Brain microvascular endothelial cell (primary cell): Measurements from ENCODE around the gene MLEC.

Source experiments
- DNase-seq: peaks from one replicate; pipeline ENCODE4 v3.0.0-alpha.2; 2020
- H3K27ac ChIP-seq: fragments of 250-450 bp; sonication (Bioruptor Pico); 2 replicates; pipeline ENCODE4 v1.5.1; 2020; ENCODE audit warnings: mild to moderate bottlenecking, moderate library complexity
- H3K27me3 ChIP-seq: fragments of 250-450 bp; sonication (Bioruptor Pico); replicated peaks from 2 replicates; pipeline ENCODE4 v1.5.1; 2020; ENCODE audit warnings: mild to moderate bottlenecking
- H3K36me3 ChIP-seq: fragments of 250-450 bp; sonication (Bioruptor Pico); replicated peaks from 2 replicates; pipeline ENCODE4 v1.5.1; 2020; ENCODE audit warnings: mild to moderate bottlenecking
- H3K4me3 ChIP-seq: 2 replicates; pipeline ENCODE4 v1.5.1; 2011; ENCODE audit warnings: low read depth, mild to moderate bottlenecking, control low read depth, low read length, moderate library complexity
- CTCF ChIP-seq: IDR thresholded peaks from 2 replicates; pipeline ENCODE4 v1.5.1; 2011; ENCODE audit warnings: low read depth, mild to moderate bottlenecking, moderate library complexity, low read length, control low read depth, inconsistent platforms; ENCODE audit errors: missing control alignments
- in situ Hi-C: cut with HindIII; loops from 2 replicates; pipeline ENCODE4 v1.10.0; 2017; ENCODE audit warnings: low sequenced_read_pairs, low pct_ligation_motif_present

The MLEC gene

DNA sequence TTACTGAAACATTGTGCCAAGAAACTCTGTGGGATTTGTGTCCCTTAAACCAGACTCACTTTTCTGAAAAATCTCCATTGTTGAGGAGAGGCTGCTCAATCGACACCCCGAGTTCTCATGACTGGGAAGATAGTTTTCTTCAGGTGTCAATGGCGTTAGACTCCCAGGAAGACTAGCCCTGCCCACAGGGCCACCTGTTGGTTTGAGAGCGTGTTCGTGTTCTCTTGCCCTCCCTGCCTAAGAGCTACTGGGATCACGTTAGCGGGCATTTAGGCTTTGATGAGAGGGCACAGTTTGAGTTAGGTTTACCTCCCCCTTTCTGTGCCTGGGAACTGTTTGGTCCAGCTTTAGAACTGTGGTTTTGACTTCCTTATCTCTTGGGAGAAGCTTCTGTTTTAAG lies 12.6 kb downstream of the MLEC start:
- no peak for DNase-seq

GRCh38 chr12:120700886-120701285 lies 13.9 kb downstream of the MLEC start:
- H3K36me3 ChIP-seq: peaks cover 45% of the 10 kb centered on the region
- no peak for DNase-seq
- no peak for TF ChIP-seq CTCF
- no peaks in the 10 kb centered on the region for H3K27me3 ChIP-seq
- H3K27ac ChIP-seq: no peak overlapping the region
- in situ Hi-C loops: no loop called here
- H3K4me3 ChIP-seq: no peak overlapping the region

More for the DNA sequence above, 12.6 kb downstream of the MLEC start:
- Histone ChIP-seq H3K27ac (no peak overlapping the region), H3K27me3 (no peaks in the 10 kb centered on the region), H3K36me3 (peaks cover 59% of the 10 kb centered on the region), H3K4me3 (no peak overlapping the region)
- TF ChIP-seq CTCF: no peak
- in situ Hi-C loops: no loop called here

- H3K36me3 ChIP-seq: peaks cover 29% of the 10 kb centered on the region
Observed at GRCh38 chr12:120702637-120703036, 15.7 kb downstream of the MLEC start.

GRCh38 chr12:120703311-120703942 lies 16.5 kb downstream of the MLEC start:
- Histone ChIP-seq H3K4me3 (no peak overlapping the region), H3K27me3 (no peaks in the 10 kb centered on the region), H3K36me3 (peaks cover 22% of the 10 kb centered on the region), H3K27ac (no peak overlapping the region)
- in situ Hi-C loops: no loop called here
- no peak for TF ChIP-seq CTCF
- DNase-seq: no peak

More at GRCh38 chr12:120702637-120703036, 15.7 kb downstream of the MLEC start:
- TF ChIP-seq CTCF: no peak
- no peak for DNase-seq
- Histone ChIP-seq H3K4me3 (no peak overlapping the region), H3K27me3 (no peaks in the 10 kb centered on the region), H3K27ac (no peak overlapping the region)
- in situ Hi-C loops: no loop called here

GRCh38 chr12:120705618-120706017 lies 18.7 kb downstream of the MLEC start:
- in situ Hi-C loops: no loop called here
- Histone ChIP-seq H3K4me3 (no peak overlapping the region), H3K27ac (no peak overlapping the region), H3K27me3 (no peaks in the 10 kb centered on the region), H3K36me3 (peaks cover 9% of the 10 kb centered on the region)
- TF ChIP-seq CTCF: no peak
- no peak for DNase-seq

GRCh38 chr12:120706029-120706428 lies 19.1 kb downstream of the MLEC start:
- Histone ChIP-seq H3K27me3 (no peaks in the 10 kb centered on the region), H3K36me3 (peaks cover 5% of the 10 kb centered on the region), H3K27ac (no peak overlapping the region), H3K4me3 (no peak overlapping the region)
- in situ Hi-C loops: no loop called here
- DNase-seq: no peak
- no peak for TF ChIP-seq CTCF
